ENCODE results near the gene CLTB.

DNA sequence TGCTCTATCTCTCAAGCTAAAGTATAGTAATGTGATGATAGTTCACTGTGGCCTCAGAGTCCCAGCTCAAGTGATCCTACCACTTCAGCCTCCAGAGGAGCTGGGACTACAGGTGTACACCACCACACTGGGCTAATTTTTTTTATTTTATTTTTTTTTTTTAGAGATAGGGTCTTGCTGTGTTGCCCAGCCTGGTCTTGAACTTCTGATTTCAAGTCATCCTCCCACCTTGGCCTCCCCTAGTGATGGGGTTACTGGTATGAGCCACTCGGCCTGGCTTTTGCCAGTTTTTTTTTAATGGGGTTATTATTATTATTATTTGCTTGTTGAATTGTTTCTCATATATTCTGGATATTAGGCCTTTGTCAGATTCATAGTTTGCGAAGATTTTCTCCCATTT is 45.0 kb upstream of the CLTB start:
- no peak for TF ChIP-seq SIN3A (IDR thresholded peaks at IDR 0.05; ENCODE audit: borderline replicate concordance, insufficient read depth, low read length)
- TF ChIP-seq POLR2AphosphoS5 (IDR thresholded peaks at IDR 0.05; ENCODE audit: low read depth, low read length): no peak
- TF ChIP-seq REST (IDR thresholded peaks at IDR 0.05; ENCODE audit: insufficient read depth in 1 of 2, low read depth in 2 of 2, low read length in 2 of 2): no peak
- TF ChIP-seq TAF1 (IDR thresholded peaks at IDR 0.05; ENCODE audit: borderline replicate concordance, insufficient read depth, low read length): no peak
- no peak for TF ChIP-seq FOXP2 (optimal IDR thresholded peaks at IDR 0.05; ENCODE audit: borderline replicate concordance, extremely low read depth, extremely low read length, insufficient read depth)

Data from PFSK-1 (cell line).